DMS153 treated with DMSO at 0.1 percent for 48 hours (cell line): ENCODE results near the gene MARS1.

Source experiments
- DNase-seq: peaks from one replicate; lab custom pipeline; 2025; ENCODE audit not compliant: unreplicated experiment; lab: John Stamatoyannopoulos, UW

The MARS1 gene

GRCh38 chr12:57526477-57527126 is 38.7 kb downstream of the MARS1 start:
- DNase-seq = no peak

- DNase-seq = no peak
These were observed 39.3 kb downstream of the MARS1 start for GRCh38 chr12:57527184-57527583.

DNA sequence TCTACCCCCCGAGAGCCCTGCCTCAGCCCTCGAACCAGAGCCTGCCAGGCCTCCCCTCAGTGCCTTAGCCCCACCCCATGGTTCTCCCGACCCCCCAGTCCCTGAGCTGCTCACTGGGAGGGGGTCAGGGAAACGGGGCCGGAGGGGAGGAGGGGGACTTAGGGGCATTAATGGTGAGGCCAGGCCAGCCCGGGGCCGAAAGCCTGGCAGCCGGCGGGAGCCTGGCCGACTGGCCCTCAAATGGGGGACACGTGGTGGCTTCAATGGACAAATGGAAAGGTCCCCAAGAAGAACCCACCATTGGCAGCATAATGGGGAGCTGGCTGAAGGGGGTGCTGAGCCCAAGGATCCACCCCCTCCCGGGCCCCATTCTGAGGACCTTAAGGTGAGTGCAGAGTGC is 40.3 kb downstream of the MARS1 start:
- DNase-seq = no peak

DNA sequence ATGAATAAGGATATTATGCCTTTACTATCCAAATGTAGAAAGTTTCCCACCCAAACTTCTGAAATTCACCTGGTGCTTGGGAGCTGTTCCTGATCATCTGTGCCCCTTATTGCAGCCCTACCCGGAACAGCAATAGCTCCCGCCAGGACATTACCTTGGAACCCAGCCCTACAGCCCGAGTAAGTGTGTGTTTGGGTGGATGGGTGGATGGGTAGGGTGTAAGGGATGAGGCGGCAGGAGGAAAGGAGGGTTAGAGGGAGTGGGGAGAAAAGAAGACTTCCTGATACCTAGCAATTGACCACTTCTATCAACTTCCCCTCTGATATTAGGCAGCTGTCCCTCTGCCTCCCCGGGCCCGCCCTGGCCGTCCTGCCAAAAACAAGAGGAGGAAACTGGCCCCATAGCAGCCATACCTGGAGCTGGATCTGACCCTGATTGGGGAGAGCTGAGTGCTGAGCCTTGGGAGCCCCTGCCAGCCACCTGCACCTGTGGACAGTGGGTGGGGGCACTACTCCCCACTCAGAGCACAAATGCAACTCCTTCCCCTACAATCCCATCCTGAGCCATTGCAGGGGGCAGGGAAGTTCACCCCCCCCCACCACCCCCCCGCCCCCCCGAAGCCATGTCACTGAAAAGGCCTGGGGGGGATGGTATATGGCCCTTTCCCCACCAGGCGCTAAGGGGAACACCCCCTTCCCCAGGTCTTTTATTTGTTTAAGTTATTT is 41.1 kb downstream of the MARS1 start:
- no peak for DNase-seq

GRCh38 chr12:57529831-57530230 is 42.0 kb downstream of the MARS1 start:
- DNase-seq = no peak

GRCh38 chr12:57530396-57531142 is 42.7 kb downstream of the MARS1 start:
- no peak for DNase-seq

DNA sequence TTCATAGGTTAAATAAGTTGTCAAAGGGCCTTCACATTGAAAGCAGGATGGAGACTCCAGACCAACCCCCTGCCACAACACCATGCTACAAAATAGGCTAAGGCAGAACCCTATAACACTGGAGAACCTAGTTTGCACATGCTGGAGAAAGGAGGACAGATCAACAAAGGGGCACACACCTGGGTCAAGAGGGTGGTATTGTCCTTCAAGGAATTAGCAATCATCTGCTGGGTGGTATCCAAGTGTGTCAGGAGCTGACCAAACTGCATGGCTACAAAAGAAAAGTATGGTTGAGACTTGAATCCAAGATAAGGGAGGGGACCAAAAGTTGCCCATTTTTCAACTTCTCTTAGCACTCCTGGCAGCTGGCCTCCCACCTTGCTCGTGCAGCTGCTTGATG is 44.0 kb downstream of the MARS1 start:
- DNase-seq = no peak

- no peak for DNase-seq
These were observed 45.2 kb downstream of the MARS1 start for GRCh38 chr12:57533108-57533507.

DNA sequence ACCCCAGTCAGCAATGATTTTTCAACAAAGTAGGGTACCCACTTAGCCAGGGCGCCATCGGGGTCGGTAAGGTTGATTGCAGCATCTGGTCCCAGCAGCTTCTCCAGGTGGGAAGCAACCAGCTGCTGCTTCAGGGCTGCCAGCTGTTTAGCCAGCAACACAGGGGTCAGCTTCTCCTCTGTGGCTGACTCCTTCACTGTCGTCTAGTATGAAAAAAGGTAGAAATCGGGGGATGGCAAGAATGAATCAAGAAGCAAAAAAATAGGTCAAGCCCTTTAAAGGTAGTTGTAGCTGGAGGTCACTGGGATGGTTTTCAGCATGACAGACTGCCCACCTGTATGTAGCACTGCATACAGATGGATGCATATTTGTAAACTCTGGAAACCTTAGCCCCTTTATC is 46.4 kb downstream of the MARS1 start:
- DNase-seq = no peak

DNA sequence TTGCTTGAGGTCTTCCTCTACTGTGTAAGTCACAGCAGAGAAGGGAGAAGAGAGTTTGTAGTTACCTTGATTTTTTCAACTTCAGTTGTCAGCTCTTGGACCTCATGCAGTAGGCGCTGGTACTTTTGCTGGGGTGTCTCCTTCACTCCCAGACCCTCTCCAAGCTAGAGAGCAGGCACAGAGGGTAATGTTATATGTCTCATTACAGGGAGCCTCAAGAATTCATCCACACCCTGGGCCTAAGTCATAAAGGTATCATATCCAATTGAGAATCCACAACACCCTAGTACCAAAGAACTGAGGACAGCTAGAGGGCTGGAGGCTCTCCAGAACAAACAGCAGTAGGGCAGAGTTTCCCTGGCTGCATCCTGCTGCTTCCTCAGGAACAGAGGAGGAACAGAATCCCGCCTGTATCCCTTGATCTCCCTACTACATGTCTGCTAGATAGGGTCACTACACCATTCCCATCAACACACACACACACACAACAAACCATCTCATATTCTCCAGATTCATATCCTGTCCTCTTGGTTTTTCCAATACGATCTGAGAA is 47.2 kb downstream of the MARS1 start:
- DNase-seq = no peak

GRCh38 chr12:57535764-57536596 is 48.1 kb downstream of the MARS1 start:
- DNase-seq = no peak

GRCh38 chr12:57536597-57536942 is 48.7 kb downstream of the MARS1 start:
- no peak for DNase-seq

DNA sequence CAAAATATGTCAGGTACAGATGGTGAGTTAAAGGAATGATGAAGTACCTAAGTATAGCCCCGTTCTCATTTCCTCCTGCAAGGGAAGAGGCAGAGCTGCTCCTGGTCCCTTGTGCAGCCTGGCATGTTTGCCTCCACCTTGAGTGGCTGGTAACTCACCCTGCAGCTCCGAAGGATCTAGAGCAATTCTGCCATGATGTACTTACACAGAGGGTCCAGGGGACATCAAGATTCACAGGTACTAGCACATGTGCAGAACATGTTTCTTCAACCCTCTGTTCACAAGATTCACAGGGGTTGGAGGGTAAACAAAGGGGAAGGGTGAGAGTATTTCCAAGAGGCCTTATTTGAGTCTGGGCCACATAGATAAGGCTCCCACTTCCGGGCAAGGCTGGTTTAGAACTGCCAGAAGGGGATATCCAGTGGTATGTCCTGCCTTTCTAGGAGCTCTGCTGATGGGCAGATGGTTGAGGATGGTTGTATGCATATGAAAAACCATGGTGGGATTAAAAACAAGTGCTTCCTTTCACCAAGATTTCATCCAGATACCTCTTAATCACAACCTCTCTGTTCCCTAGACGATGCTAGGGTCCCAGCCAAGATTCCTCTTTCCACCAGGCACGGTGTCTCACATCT is 51.4 kb downstream of the MARS1 start:
- DNase-seq = no peak

GRCh38 chr12:57541001-57541400 is 53.1 kb downstream of the MARS1 start:
- no peak for DNase-seq

DNA sequence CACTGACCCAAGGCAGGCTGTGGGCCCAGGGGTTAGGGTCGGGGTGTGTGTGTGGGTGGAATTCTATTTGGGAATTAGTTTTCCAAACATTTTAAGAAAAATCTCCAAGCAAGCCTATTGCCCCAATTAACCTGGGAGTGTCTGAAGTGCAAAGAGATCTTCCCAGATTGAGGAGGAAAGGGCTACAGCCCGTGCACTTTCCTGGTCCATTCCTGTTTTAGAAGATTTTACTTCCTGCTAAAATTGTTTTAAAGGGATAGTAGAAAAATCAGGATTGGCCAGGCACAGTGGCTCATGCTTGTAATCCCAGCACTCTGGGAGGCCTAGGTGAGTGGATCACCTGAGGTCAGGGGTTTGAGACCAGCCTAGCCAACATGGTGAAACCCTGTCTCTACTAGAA is 53.8 kb downstream of the MARS1 start:
- no peak for DNase-seq

DNA sequence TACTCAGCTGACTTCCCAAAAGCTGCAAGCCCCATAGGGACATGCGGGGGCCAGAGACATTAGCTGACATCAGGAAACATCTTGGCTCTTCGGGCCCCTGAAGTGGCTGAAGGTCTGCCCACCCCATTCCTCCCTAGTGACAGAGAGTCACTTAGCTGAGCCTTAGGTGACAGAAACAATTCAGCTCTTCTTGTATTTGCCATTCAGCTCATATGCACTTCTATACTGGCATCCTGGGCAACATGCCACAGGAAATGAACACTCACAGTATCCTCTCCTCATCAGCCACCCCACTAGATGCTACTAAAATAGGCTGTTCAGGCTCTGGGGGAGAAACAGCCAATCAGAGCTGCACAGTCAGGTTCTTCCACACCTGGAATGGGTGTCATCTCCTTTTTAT is 55.7 kb downstream of the MARS1 start:
- peak; percentile 4 for DNase-seq

DNA sequence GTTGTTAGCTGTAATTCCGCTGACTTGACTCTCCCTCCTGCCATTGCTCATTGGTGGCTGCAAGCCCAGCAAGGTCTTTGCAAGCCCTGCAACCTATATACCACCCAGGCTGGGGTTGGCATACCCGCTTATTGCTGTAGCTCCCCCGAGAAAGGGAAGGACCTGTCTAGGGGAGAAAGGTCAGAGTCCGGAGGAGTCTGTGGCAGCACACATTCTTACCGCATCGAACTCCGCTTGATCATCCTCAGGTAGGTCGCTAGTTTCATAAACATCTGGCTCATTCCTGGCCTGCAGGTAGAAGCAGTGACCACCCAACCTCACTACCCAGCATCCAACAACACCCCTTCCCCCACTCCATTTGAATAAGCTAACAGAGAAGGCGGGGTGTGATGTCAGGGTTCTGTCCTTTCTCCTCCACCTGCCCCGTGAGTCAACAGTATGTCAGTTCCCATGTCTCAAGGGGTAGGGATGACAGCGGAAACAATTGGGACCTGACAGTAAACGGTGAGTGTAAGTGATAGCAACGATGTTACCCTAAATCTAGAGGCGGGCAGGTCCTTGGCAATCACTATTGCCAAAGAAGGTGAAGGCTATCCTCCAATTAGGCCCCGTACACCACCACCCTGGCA is 58.1 kb downstream of the MARS1 start:
- DNase-seq = no peak

DNA sequence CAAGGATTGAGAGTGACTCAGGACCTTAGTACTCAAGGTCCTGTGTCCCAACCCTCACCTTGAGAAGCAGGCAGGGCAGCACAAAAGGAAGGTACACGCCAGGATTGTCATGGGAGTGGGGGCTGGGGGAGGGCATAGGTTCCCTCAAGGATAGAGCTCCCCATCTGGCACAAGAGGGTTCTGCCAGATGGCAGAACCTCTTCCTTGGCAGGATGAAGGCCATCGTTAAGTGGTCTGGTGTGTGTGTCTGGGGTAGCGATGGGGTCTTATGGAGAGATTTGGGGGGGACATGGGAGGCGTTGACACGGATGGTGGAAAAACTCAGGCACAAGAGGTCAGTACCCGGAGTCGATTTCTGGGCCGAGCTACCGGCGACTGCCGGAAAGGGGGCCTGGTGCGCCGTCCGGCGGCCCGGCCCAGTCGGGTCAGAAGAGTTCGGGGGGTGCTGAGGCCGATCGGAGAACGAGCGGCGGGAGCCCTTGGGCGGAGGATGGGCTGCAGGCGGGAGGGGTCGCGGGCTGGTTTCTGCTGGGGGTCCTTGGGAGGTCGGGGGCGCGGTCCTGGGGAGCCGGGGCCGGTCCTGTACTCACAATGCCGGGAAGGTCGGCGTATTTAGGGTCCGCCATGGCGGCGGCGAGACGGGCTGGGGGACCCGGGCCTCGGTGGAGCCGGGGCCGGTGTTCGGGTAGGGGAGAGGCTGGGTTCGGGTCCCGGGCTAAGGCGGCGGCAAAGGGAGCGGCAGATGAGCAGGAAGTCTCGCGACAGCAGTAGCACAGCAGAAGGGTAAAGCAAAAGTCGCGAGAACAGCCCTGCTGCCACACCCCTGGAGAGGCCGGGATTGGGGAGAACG is 58.8 kb downstream of the MARS1 start, which contains the start of gene DCTN2:
Gene DCTN2, minus strand, starts transcription at position 755 of the 850 bp plus-strand sequence. Its CDS starts 129 bp downstream, at position 626.
- peak; percentile 98 for DNase-seq
